IgD-negative memory B cell (primary cell): ENCODE data around the gene FHAD1. TPM values are rescaled to one million over a fixed set of nuclear protein-coding genes. Genes with fewer than 3 reads are reported as not detected.
A peak's percentile ranks its signal among the peaks of the same experiment; 100 is the strongest.
"Not testable (repeated sequence)": the region's sequence is repeated elsewhere in the genome, so short reads cannot be mapped to it uniquely, and the experiment has no call there.

Experiments
- H3K27ac Mint-ChIP-seq, 3 donors: one replicate each; pipeline ENCODE4 v1.8.0; 2020 to 2022; ENCODE audit warnings: mild to moderate bottlenecking in 3 of 3, mixed read lengths in 3 of 3, moderate library complexity in 1 of 3
- H3K27me3 Mint-ChIP-seq: one replicate; pipeline ENCODE4 v1.8.0; 2021; ENCODE audit warnings: mixed read lengths
- H3K36me3 Mint-ChIP-seq: one replicate; pipeline ENCODE4 v1.8.0; 2020; ENCODE audit warnings: mild to moderate bottlenecking, mixed read lengths
- H3K4me1 Mint-ChIP-seq, 3 donors: one replicate each; pipeline ENCODE4 v1.8.0; 2020 to 2022; ENCODE audit warnings: mixed read lengths in 3 of 3, mild to moderate bottlenecking in 1 of 3
- H3K4me3 Mint-ChIP-seq, 4 donors: one replicate each; pipeline ENCODE4 v1.8.0; 2020 to 2022; ENCODE audit warnings: mild to moderate bottlenecking in 4 of 4, mixed read lengths in 4 of 4, moderate library complexity in 3 of 4
- H3K9me3 Mint-ChIP-seq, 3 donors: one replicate each; pipeline ENCODE4 v1.8.0; 2020 to 2021; ENCODE audit warnings: mixed read lengths in 3 of 3, mild to moderate bottlenecking in 1 of 3
- polyA plus RNA-seq: library from polyadenylated mRNA; unstranded; fragments of 300-500 nt; fragmentation: Illumina TruSeq; gene quantifications from one replicate; pipeline ENCODE4 v1.2.3, GENCODE V29; 2021

FHAD1 gene
- polyA plus RNA-seq, 1 donor from 2014 or later, result not detected

DNA sequence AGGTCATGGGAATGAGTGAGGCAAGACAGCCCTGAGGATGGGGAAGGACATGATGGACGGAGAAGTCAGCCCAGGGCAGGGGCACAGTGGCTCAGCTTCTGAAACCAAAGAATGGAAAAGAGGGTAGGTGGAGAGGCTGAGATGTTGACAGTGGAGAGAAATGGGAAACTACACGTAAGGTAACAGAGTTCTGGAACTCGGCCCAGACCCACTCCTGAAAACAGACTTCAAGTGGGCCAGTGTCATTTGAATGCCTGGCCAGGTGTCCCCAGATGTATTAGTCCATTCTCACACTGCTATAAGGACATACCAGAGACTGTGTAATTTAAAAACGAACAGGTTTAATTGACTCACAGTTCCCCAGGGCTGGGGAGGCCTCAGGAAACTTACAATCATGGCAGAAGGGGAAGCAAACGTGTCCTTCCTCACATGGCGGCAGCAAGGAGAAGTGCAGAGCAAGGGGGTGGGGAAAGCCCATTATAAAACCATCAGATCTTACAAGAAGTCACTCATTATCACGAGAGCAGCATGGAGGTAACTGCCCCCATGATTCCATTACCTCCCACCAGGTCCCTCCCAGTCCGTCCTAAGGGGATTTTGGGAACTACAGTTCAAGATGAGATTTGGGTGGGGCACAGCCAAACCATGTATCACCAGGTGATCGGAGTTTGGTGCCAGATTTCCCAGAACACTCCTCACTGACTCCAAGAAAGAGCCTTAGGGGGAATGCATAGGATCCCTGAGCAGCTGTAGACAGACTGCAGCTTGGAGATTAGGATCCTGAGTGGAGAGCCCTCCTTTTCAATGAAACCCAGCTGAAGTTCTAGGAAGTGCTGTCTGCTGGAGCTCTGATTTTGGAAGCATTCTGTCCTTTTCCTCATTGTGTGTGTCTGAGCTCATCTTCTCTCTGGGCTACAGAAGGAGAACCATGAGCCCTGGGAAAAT, 40.3 kb downstream of the FHAD1 start:
- Mint-ChIP-seq H3K4me3 (no peak overlapping the region), H3K27ac (no peak overlapping the region), H3K9me3 (peaks cover 2 to 8% (median 3%) of the 10 kb centered on the region in 3 donors), H3K4me1 (no peaks in the 10 kb centered on the region), H3K27me3 (peaks cover 3% of the 10 kb centered on the region), H3K36me3 (peaks cover 5% of the 10 kb centered on the region)

DNA sequence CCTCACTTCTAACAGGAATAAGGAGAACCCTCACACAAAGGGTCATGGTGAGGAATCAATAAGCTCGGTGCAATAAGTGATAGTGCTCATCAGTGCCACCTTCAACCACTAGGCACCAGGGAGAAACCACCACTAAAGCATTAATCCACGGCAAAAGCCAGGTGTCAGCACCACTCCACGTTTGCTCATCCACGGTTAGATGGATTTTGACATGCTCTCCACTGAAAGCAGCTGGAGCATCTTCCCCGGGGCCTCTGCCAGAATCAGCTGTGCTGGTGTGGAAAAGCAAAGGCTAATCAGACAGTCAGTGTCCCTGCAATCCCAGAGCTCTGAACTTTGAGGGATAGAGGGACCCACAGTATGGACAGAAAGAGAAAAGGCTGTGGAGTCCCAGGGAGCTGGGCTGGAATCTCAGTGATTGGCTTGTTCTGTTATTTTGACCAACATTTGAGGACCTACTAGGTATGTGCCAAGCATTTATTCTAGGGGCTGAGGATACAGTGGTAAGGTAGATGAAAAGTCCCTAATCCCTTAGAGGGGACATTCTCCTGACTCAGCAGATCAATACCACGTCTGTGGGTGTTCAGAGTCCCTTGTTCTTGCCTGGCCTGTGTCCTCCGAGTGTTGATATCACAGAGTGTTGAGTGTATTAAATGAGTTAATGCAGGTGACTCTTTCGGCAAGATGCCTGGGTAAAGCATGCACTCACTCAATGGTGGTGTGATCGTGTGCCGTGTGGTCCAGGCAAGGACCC, 41.3 kb downstream of the FHAD1 start:
- H3K4me1 Mint-ChIP-seq, result no peaks in the 10 kb centered on the region
- H3K36me3 Mint-ChIP-seq, result peaks cover 2% of the 10 kb centered on the region
- peaks cover 2 to 8% (median 3%) of the 10 kb centered on the region in 3 donors for H3K9me3 Mint-ChIP-seq
- H3K4me3 Mint-ChIP-seq, result no peak overlapping the region
- H3K27me3 Mint-ChIP-seq, result no peaks in the 10 kb centered on the region
- no peak overlapping the region for H3K27ac Mint-ChIP-seq

DNA sequence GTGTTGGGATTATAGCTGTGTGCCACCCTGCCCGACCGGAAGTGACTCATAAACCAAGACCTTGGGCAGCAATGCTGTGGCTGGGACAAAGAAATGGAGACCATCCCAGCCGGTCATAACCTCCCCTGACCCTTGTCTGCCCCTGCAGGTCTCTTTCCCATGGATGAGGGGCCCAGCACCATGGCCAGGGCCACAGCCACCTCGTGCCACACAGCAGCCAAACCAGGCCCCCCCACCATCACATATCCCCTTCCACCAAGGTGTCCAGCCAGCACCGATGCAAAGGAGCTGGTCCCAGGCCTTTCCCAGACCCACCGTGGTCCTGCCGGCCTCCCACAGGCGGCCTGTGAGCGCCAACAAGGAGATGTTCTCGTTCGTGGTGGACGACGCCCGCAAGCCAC, 42.2 kb downstream of the FHAD1 start:
- Mint-ChIP-seq H3K27me3 (no peaks in the 10 kb centered on the region), H3K27ac (no peak overlapping the region), H3K36me3 (peaks cover 2% of the 10 kb centered on the region), H3K4me3 (no peak overlapping the region), H3K4me1 (no peaks in the 10 kb centered on the region), H3K9me3 (peaks cover 2 to 8% (median 3%) of the 10 kb centered on the region in 3 donors)

DNA sequence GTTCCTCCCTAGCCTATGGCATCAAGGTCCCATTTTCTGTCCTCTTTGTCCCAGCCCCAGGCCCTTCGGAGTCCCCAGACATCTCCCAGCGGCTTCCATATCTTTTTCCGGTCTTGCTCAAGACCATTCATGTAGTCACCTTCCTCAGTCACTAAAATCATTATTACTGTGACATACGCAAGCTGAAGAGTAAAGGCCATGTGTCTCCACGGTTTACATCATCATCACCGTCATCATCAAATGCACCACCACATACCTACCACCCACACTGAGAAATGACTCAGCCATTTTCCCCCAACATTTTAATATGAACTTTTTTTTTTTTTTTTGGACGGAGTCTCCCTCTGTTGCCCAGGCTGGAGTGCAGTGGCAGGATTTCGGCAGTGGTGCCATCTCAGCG, 43.4 kb downstream of the FHAD1 start:
- no peaks in the 10 kb centered on the region for H3K4me1 Mint-ChIP-seq
- no peaks in the 10 kb centered on the region for H3K27me3 Mint-ChIP-seq
- peaks cover 2 to 8% (median 3%) of the 10 kb centered on the region in 3 donors for H3K9me3 Mint-ChIP-seq
- H3K36me3 Mint-ChIP-seq, result peaks cover 4% of the 10 kb centered on the region
- H3K4me3 Mint-ChIP-seq, result no peak overlapping the region
- no peak overlapping the region for H3K27ac Mint-ChIP-seq

DNA sequence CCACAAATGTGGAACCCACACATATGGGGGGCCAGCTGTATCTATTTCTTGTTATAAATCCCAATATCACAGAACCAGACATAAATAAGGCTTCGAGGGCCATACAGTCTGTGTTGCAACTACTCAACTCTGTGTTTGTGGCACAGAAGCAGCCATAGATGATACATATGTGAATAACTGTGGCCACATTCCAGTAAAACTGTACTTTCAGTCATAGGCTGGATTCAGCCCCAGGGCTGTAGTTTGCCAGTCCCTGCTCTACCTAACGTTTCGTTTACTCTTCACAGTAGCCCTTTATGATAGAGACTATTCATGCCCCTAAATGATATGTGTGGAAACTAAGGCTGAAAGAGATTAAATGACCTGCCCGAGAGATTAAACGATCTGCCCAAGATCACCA, 48.7 kb downstream of the FHAD1 start:
- H3K4me1 Mint-ChIP-seq, result no peaks in the 10 kb centered on the region
- no peak overlapping the region for H3K4me3 Mint-ChIP-seq
- peaks cover 0 to 4% (median 2%) of the 10 kb centered on the region in 3 donors for H3K9me3 Mint-ChIP-seq
- peaks cover 2% of the 10 kb centered on the region for H3K36me3 Mint-ChIP-seq
- H3K27ac Mint-ChIP-seq, result no peak overlapping the region
- H3K27me3 Mint-ChIP-seq, result peaks cover 2% of the 10 kb centered on the region

DNA sequence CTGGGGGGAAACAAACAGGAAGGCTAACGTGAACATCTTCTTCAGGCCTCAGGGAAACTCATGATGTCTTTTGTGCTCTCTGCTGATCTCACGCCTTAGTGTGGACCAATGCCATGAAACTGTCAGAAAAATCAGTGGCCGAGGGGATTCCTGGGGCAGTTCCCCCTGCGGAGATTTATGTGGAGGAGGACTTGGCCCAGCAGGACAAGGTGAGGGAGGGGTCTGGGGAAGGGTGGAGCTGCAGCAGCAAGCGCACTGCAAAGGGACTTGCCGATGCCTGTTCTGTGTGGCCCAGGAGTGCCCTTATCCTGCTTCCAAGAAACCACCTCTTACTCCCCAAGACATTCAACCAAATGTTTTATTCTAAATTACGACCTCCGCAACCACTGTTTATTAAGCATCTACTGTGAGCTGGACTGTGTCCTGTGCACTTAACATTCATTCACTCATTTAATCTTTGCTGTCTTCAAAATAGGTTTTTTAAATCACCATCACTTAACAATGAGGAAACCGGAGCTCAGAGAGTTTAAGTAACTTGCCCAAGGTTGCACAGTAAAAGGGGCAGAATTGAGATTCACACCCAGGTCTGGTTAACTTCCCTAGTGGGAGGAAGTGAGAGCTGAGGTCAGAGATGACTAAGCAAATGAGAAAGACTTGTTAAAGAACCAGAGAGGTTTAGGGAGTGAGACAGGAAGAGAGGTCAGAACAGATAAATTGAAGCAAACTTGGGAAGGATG, 49.7 kb downstream of the FHAD1 start:
- Mint-ChIP-seq H3K27me3 (peaks cover 2% of the 10 kb centered on the region), H3K36me3 (peaks cover 2% of the 10 kb centered on the region), H3K4me1 (no peaks in the 10 kb centered on the region), H3K27ac (peak overlapping the region in 1 of 3 donors; percentile 41), H3K9me3 (peaks cover 0 to 4% (median 2%) of the 10 kb centered on the region in 3 donors), H3K4me3 (peak overlapping the region in 1 of 4 donors; percentile 49)

DNA sequence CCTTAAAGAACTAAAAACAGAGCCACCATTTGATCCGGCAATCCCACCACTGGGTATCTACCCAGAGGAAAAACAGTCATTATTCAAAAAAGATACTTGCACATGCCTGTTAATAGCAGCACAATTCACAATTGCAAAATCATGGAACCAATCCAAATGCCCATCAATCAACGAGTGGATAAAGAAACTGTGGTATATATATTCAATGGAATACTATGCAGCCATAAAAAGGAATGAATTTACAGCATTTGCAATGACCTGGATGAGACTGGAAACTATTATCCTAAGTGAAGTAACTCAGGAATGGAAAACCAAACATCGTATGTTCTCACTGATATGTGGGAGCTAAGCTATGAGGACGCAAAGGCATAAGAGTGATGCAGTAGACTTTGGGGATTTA, 51.0 kb downstream of the FHAD1 start:
- H3K36me3 Mint-ChIP-seq, H3K9me3 Mint-ChIP-seq, H3K27ac Mint-ChIP-seq, H3K4me1 Mint-ChIP-seq, H3K27me3 Mint-ChIP-seq, H3K4me3 Mint-ChIP-seq: not testable (repeated sequence)

DNA sequence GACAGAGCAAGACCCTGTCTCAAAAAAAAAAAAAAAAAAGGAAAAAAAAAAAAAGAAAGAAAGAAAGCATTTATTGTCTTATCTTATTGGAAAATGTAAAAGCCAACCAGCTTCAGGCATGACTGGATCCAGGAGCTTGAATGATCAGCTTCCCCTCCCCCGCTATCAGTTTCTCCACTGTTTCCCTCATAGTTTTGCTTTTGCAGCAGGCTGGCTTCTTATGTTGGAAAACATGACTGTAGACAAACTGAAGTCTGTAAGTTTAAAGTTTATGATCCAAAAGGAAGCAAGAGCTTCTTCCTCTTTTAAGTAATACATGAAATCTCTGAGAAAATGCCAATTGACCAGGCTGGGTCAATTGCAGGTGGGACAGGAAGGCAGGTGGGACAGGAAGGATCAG, 52.2 kb downstream of the FHAD1 start:
- peaks cover 0 to 4% (median 2%) of the 10 kb centered on the region in 3 donors for H3K9me3 Mint-ChIP-seq

DNA sequence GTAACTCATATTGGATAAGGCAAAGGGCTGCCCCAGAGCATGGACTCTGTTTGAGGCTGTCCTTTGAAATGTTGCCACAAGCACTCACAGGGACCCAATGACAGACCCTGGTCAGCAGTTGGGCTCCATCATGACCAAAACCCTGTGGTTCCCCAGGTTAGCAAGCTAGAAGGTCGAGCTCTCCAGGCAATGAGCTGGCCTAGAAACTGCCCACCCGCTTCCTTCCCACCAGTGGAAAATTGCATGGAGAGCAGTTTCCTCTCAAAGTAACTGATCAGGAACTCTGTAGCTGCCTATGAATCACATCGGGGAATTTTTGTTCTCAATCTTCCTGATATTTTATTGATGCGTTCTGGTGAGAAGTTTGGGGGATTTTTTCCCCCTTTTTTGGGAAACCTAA, 52.8 kb downstream of the FHAD1 start:
- H3K4me3 Mint-ChIP-seq, result no peak overlapping the region

More for the DNA sequence above, 52.2 kb downstream of the FHAD1 start:
- no peak overlapping the region for H3K27ac Mint-ChIP-seq
- no peak overlapping the region for H3K4me3 Mint-ChIP-seq
- H3K4me1 Mint-ChIP-seq, result no peaks in the 10 kb centered on the region
- peaks cover 2% of the 10 kb centered on the region for H3K36me3 Mint-ChIP-seq
- H3K27me3 Mint-ChIP-seq, result peaks cover 2% of the 10 kb centered on the region

DNA sequence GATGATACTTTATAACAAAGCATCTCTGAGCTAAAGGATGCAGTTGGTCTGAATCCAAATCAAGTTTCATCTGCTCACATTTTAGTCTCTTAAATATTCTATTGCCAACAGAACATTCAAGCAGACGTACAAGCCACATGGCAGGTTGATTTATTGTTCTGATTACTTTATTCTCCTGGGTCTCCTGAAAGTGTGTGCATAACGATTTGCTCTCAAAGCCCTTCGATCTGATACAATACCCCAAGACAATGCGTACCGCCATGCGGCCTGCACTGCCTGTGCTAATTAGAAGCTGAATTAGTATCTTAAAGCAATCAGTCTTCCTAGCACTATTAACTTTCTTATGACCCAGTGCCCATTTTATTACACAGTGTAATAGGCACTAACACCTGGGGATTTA, 56.9 kb downstream of the FHAD1 start:
- Mint-ChIP-seq H3K27me3 (peaks cover 2% of the 10 kb centered on the region), H3K27ac (no peak overlapping the region)

More for the DNA sequence above, 52.8 kb downstream of the FHAD1 start:
- H3K36me3 Mint-ChIP-seq, result no peaks in the 10 kb centered on the region
- H3K4me1 Mint-ChIP-seq, result peaks cover 0 to 3% (median 2%) of the 10 kb centered on the region in 3 donors
- no peak overlapping the region for H3K27ac Mint-ChIP-seq
- peaks cover 0 to 4% (median 2%) of the 10 kb centered on the region in 3 donors for H3K9me3 Mint-ChIP-seq
- peaks cover 2% of the 10 kb centered on the region for H3K27me3 Mint-ChIP-seq

DNA sequence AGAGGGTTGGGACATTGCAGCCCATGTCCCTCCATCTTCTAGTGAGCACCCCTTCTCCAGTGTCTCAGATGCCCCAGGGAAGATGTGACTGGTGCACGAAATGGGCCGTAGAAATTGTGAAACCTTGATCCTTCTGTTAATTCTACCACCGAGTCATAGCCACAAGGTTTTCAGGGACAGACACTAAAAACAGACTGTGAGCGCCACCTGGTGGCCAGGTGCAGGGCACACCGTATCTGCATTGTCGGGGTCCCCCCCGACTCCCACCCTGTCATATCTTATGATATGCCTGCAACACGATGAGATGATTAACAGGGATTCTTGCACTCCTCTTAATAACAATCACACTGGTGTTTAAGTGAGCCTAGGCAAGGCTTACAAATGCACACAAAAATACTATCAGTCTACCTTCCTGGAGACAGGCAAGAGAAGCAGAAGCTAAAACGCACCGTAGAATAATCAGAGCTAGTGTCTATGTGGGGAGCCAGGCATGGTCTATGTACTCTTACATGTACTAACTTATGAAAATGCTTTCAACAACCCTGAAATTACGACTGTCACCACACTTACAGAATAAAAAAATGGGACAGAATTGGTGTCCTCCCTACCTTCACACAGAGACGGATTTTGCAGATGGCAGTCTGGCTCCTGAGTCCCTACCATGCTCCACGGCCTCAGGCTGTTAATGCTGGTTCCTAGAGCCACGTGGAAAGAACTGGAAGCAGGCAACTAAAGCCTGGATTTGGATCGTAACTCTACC, 57.9 kb downstream of the FHAD1 start:
- Mint-ChIP-seq H3K27ac (no peak overlapping the region), H3K9me3 (peaks cover 0 to 4% (median 0%) of the 10 kb centered on the region in 3 donors), H3K36me3 (no peaks in the 10 kb centered on the region), H3K4me1 (peaks cover 0 to 5% (median 4%) of the 10 kb centered on the region in 3 donors), H3K4me3 (no peak overlapping the region), H3K27me3 (peaks cover 4% of the 10 kb centered on the region)

More for the DNA sequence above, 56.9 kb downstream of the FHAD1 start:
- peaks cover 0 to 4% (median 0%) of the 10 kb centered on the region in 3 donors for H3K9me3 Mint-ChIP-seq
- peaks cover 0 to 5% (median 4%) of the 10 kb centered on the region in 3 donors for H3K4me1 Mint-ChIP-seq
- H3K4me3 Mint-ChIP-seq, result no peak overlapping the region
- no peaks in the 10 kb centered on the region for H3K36me3 Mint-ChIP-seq

DNA sequence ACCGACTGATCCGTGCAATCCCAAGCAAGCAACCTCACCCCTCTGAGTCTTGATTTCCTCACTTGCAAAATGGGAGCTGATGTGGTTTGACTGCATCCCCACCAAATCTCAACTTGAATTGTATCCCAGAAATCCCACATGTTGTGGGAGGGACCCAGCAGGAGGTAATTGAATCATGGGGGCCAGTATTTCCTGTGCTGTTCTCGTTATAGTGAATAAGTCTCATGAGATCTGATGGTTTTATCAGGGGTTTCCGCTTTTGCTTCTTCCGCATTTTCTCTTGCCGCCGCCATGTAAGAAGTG, 58.4 kb downstream of the FHAD1 start:
- Mint-ChIP-seq H3K4me1 (peaks cover 0 to 5% (median 4%) of the 10 kb centered on the region in 3 donors), H3K9me3 (peaks cover 0 to 4% (median 0%) of the 10 kb centered on the region in 3 donors), H3K27me3 (peaks cover 2% of the 10 kb centered on the region), H3K27ac (no peak overlapping the region), H3K36me3 (no peaks in the 10 kb centered on the region), H3K4me3 (no peak overlapping the region)

DNA sequence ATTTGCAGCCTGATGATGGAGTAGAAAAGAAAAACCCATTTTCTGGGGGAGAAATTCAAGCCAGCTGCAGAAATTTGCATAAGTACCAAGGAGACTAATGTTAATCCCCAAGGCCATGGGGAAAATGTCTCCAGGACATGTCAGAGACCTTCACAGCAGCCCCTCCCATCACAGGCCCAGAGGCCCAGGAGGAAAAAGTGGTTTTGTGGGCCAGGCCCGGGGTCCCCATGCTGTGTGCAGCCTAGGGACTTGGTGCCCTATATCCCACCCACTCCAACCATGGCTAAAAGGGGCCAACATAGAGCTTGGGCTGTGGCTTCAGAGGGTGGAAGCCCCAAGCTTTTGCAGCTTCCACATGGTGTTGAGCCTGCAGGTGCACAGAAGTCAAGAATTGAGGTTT, 59.3 kb downstream of the FHAD1 start:
- not testable (repeated sequence) for H3K4me1 Mint-ChIP-seq, H3K27me3 Mint-ChIP-seq, H3K9me3 Mint-ChIP-seq, H3K36me3 Mint-ChIP-seq, H3K4me3 Mint-ChIP-seq, H3K27ac Mint-ChIP-seq

DNA sequence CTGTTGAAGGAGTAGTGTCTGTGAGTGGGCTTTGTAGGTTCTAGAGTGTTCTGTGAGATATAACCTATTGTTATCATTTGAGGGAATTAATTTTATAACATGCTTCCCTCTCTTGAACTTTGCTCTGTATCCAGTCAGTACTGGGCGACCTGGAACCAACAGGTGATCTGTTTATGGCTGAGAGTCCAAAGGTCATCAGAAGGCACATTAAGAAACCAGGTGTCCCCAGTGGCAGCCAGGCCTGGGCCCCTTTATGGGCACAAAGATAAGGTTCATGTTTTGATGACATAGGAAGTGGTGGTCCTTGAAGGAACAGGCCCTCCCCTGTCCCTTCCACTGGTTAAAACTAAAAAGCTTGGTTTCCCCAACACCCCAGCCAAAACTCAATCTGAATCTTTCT, 61.1 kb downstream of the FHAD1 start:
- H3K27ac Mint-ChIP-seq, result no peak overlapping the region
- no peak overlapping the region for H3K4me3 Mint-ChIP-seq
- H3K9me3 Mint-ChIP-seq, result peaks cover 0 to 4% (median 2%) of the 10 kb centered on the region in 3 donors
- peaks cover 4% of the 10 kb centered on the region for H3K27me3 Mint-ChIP-seq
- H3K4me1 Mint-ChIP-seq, result peaks cover 0 to 5% (median 4%) of the 10 kb centered on the region in 3 donors
- H3K36me3 Mint-ChIP-seq, result no peaks in the 10 kb centered on the region
